ENCODE measurements around the gene TTC28.

DNA sequence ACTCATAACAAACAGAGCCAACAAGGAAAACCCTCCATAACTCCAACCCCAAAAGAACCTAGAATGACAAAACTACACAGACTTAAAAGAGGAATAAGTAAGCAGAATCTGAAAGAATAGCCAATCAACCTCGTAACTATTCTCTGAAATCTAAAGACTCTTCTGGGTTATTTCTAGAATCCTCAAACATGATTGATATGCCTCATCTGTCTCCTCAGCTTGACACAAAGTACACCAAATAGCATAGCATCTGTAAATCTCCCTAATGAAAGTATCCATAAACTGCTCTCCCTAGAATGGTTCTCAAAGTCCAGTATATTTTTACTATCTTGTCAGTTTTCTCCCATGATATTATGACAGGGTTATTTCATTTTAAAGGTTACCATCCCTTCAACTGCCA is 195.0 kb downstream of the TTC28 start:
- TF ChIP-seq, protein P1, sequence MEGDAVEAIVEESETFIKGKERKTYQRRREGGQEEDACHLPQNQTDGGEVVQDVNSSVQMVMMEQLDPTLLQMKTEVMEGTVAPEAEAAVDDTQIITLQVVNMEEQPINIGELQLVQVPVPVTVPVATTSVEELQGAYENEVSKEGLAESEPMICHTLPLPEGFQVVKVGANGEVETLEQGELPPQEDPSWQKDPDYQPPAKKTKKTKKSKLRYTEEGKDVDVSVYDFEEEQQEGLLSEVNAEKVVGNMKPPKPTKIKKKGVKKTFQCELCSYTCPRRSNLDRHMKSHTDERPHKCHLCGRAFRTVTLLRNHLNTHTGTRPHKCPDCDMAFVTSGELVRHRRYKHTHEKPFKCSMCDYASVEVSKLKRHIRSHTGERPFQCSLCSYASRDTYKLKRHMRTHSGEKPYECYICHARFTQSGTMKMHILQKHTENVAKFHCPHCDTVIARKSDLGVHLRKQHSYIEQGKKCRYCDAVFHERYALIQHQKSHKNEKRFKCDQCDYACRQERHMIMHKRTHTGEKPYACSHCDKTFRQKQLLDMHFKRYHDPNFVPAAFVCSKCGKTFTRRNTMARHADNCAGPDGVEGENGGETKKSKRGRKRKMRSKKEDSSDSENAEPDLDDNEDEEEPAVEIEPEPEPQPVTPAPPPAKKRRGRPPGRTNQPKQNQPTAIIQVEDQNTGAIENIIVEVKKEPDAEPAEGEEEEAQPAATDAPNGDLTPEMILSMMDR (IDR thresholded peaks at IDR 0.05): no peak
- no peak for TF ChIP-seq POLR2A (IDR thresholded peaks at IDR 0.05; ENCODE audit: low read depth)
- TF ChIP-seq EP300 (IDR thresholded peaks at IDR 0.05): no peak
- no peak for TF ChIP-seq POLR2AphosphoS5 (IDR thresholded peaks at IDR 0.05)

Data from esophagus muscularis mucosa (tissue), 4 donors.